DLD1 (cell line): ENCODE measurements around the gene PNMA8A.
"Not testable (repeated sequence)": the region's sequence is repeated elsewhere in the genome, so short reads cannot be mapped to it uniquely, and the experiment has no call there.

Experiments
- in situ Hi-C: cut with HindIII; loops from 2 replicates; pipeline ENCODE4 v1.10.0; 2017; ENCODE audit warnings: low sequenced_read_pairs

Gene PNMA8A

GRCh38 chr19:46470376-46470775 lies 987 bp downstream of the PNMA8A start:
- in situ Hi-C loops, result no loop called here

- in situ Hi-C loops, result no loop called here
Measured at GRCh38 chr19:46469541-46470185, 1.7 kb downstream of the PNMA8A start.

- in situ Hi-C loops, result no loop called here
Measured at GRCh38 chr19:46466536-46467196, 4.7 kb downstream of the PNMA8A start.

GRCh38 chr19:46463516-46463915 lies 7.8 kb downstream of the PNMA8A start:
- in situ Hi-C loops, result no loop called here

GRCh38 chr19:46461537-46461936 lies 9.8 kb downstream of the PNMA8A start:
- in situ Hi-C loops, result no loop called here

- in situ Hi-C loops, result no loop called here
Measured at GRCh38 chr19:46460981-46461380, 10.4 kb downstream of the PNMA8A start.

GRCh38 chr19:46460055-46460454 lies 11.3 kb downstream of the PNMA8A start:
- in situ Hi-C loops, result no loop called here

- in situ Hi-C loops, result no loop called here
Measured at GRCh38 chr19:46456930-46457329, 14.4 kb downstream of the PNMA8A start.

GRCh38 chr19:46454244-46454643 lies 17.1 kb downstream of the PNMA8A start:
- in situ Hi-C loops, result no loop called here

- in situ Hi-C loops, result no loop called here
Measured at GRCh38 chr19:46453661-46454060, 17.7 kb downstream of the PNMA8A start.

- in situ Hi-C loops, result no loop called here
Measured at GRCh38 chr19:46452186-46452585, 19.2 kb downstream of the PNMA8A start.

GRCh38 chr19:46451352-46451751 lies 20.0 kb downstream of the PNMA8A start:
- in situ Hi-C loops, result no loop called here

GRCh38 chr19:46450737-46451136 lies 20.6 kb downstream of the PNMA8A start:
- in situ Hi-C loops, result no loop called here

GRCh38 chr19:46449228-46449627 lies 22.1 kb downstream of the PNMA8A start:
- in situ Hi-C loops, result no loop called here

- in situ Hi-C loops, result no loop called here
Measured at GRCh38 chr19:46448601-46449000, 22.8 kb downstream of the PNMA8A start.

- in situ Hi-C loops, result no loop called here
Measured at GRCh38 chr19:46447824-46448223, 23.5 kb downstream of the PNMA8A start.

GRCh38 chr19:46447006-46447405 lies 24.4 kb downstream of the PNMA8A start:
- in situ Hi-C loops, result no loop called here

GRCh38 chr19:46446021-46446420 lies 25.3 kb downstream of the PNMA8A start:
- in situ Hi-C loops, result no loop called here

- in situ Hi-C loops, result no loop called here
Measured at GRCh38 chr19:46442808-46443450, 28.4 kb downstream of the PNMA8A start.

- in situ Hi-C loops, result no loop called here
Measured at GRCh38 chr19:46441866-46442265, 29.5 kb downstream of the PNMA8A start.

- in situ Hi-C loops, result not testable (repeated sequence)
Measured at GRCh38 chr19:46435689-46436088, 35.7 kb downstream of the PNMA8A start.

GRCh38 chr19:46435009-46435408 lies 36.4 kb downstream of the PNMA8A start:
- in situ Hi-C loops, result no loop called here
